ENCODE results near the gene MACROD1.

Gene MACROD1

GRCh38 chr11:63961608-63962412 is 204.1 kb downstream of the MACROD1 start:
- no peak for DNase-seq (ENCODE audit: low read depth, low spot score)

- no peak for DNase-seq (ENCODE audit: low read depth, low spot score)
Observed at GRCh38 chr11:63958008-63958407, 207.9 kb downstream of the MACROD1 start.

- no peak for DNase-seq (ENCODE audit: low read depth, low spot score)
Observed at GRCh38 chr11:63952570-63952969, 213.3 kb downstream of the MACROD1 start.

GRCh38 chr11:63951779-63952536 is 214.0 kb downstream of the MACROD1 start:
- no peak for DNase-seq (ENCODE audit: low read depth, low spot score)
